ENCODE measurements around the gene UBL4A. TPM values are rescaled to one million over a fixed set of nuclear protein-coding genes. Genes with fewer than 3 reads are reported as not detected.
"Not testable (repeated sequence)": the region's sequence is repeated elsewhere in the genome, so short reads cannot be mapped to it uniquely, and the experiment has no call there.

Gene UBL4A
- total and polyA plus RNA-seq, 5 donors = 43.6 to 62.1 (median 60.0) TPM

DNA sequence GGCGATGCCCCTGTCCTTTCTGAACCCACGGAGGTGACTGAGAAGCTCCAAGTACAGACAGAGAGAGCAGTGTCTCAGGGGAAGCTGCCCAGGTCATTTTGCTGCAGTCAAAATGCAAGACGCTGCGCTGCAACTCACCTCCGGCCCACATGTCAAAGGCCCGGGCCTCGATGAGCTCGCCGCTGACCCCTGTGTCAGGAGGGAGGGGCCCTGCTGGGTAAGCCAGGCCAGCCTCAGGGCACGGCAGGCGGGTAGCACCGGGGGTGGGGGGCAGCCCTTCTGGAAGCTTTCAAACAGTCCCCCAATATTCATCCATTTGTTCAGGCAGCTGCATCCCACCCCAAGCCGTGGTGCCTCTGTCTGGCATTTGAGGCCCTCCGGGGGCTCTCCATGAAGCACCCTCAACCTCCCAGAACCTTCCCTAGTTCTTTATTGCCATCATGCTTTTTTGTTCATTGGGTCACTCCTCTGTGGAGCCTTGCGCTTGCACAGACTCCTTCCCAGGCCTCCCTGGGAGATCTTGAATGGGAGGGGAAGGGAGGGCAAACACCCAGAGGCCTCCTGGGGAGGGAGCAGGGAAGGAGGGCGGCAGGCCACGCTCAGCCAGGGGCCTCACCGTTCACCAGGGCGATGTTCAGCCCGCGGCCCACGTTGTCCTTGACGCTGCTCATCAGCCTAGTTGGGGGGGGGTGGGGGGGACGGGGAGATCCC is 21.4 kb upstream of the UBL4A start:
- intact Hi-C loops (cut with DNase I) = no loop called here
- Histone ChIP-seq H3K4me1 (ENCODE audit: control insufficient read depth, insufficient read depth, low read length) (no peaks in the 10 kb centered on the region), H3K27ac (ENCODE audit: low read length) (no peak overlapping the region), H3K4me3 (ENCODE audit: low read length) (no peak overlapping the region), H3K27me3 (ENCODE audit: control insufficient read depth, insufficient read depth) (no peaks in the 10 kb centered on the region), H3K9me3 (ENCODE audit: control insufficient read depth, low read length) (no peaks in the 10 kb centered on the region)
- ATAC-seq (no peak), DNase-seq (peak in 1 of 3 donors; percentile 37)
- WGBS = 78% methylated on average over 24 of the region's 24 CpGs

DNA sequence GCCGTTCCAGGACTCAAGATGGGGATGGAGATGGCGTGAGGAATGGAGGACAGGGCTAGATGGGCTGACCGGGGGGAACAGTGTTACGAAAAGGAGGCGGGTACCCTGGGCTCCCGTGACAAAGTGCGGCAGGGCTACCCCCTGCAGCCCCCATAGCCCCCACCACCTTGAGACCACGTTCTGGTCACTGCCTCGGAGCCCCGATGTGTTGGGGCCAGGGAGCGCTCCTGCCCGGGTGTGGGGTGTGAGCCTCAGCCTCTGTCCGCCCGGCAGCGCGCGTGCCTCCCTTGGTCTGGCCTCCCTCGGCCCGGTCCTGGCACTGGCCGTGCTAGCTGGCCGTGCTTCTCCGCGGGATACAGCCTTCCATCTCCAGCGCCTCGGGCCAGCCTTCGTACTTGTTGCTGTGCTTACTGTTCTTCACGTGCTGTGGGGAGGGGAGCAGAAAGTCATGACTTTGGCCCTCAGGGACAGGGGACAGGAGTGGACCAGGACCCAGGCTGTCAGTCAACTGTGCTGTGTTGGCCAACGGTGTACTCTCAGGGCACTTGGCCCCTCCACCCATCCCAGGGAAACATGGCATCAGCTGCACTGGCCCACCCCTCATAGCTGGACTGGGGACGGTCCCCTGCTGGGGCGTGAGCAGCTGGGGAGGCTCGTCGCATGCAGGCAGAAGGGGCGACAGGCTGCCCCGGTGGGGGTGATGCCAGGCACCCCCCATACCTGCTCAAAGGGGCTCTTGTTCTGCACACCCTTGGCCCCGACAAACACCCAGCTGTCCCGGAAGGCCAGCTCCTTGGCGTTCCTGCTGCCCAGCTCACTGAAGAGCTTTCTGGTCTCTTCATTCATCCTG is 20.3 kb upstream of the UBL4A start:
- H3K4me3 ChIP-seq (ENCODE audit: low read length) = no peak overlapping the region
- H3K4me1 ChIP-seq (ENCODE audit: control insufficient read depth, insufficient read depth, low read length) = no peaks in the 10 kb centered on the region
- DNase-seq (peak in 2 of 3 donors; percentile 41 to 55), ATAC-seq (peak in 1 of 2 donors; percentile 7)
- intact Hi-C loops (cut with DNase I) = no loop called here
- 92% methylated on average over 37 of the region's 37 CpGs for WGBS
- H3K27me3 ChIP-seq (ENCODE audit: control insufficient read depth, insufficient read depth) = no peaks in the 10 kb centered on the region
- H3K27ac ChIP-seq (ENCODE audit: low read length) = no peak overlapping the region
- no peaks in the 10 kb centered on the region for H3K9me3 ChIP-seq (ENCODE audit: control insufficient read depth, low read length)

DNA sequence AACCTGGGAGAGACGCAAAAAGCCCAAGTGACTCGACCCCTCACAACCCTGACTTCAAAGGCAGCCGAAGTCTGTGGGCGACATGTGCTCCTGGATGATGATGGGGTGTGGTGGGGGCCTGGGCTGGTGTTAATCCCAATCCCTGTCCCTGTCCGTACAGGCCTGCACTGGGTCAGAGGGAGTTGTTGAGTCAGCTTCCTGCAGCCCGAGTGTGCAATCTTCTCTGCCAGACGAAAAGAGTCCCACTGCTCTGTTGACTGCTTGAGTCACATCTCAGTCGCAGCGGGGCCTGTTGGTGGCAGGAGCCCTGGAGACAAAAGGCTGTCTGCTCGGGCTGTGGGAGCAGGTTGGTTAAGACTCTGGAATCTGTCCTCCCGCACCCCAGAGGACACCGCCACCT is 19.3 kb upstream of the UBL4A start:
- intact Hi-C loops (cut with DNase I) = no loop called here
- no peak for ATAC-seq
- no peaks in the 10 kb centered on the region for H3K9me3 ChIP-seq (ENCODE audit: control insufficient read depth, low read length)
- H3K4me3 ChIP-seq (ENCODE audit: low read length) = no peak overlapping the region
- H3K27me3 ChIP-seq (ENCODE audit: control insufficient read depth, insufficient read depth) = no peaks in the 10 kb centered on the region
- DNase-seq = no peak
- no peak overlapping the region for H3K27ac ChIP-seq (ENCODE audit: low read length)
- 62% methylated on average over 12 of the region's 12 CpGs for WGBS
- no peaks in the 10 kb centered on the region for H3K4me1 ChIP-seq (ENCODE audit: control insufficient read depth, insufficient read depth, low read length)

DNA sequence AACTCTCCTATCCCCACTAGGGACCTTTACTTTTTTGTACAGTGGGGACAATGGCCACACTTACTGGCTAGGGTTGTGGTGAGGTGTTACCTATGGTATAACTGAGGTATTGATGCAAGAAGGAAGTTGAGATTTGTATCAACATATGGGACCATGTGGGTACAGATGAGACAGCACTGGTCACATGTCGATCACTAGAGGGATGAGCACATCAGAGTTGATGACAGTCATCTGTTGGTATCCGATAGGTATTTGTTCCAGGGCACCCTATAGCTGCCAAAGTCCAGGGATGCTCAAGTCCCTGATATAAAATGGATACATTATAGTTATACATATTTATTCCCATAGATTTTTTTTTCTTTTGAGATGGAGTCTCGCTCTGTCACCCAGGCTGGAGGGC is 16.6 kb upstream of the UBL4A start:
- 77% methylated on average over 3 of the region's 3 CpGs for WGBS
- H3K4me1 ChIP-seq (ENCODE audit: control insufficient read depth, insufficient read depth, low read length) = no peaks in the 10 kb centered on the region
- no peak overlapping the region for H3K27ac ChIP-seq (ENCODE audit: low read length)
- ATAC-seq (no peak), DNase-seq (no peak)
- no peaks in the 10 kb centered on the region for H3K9me3 ChIP-seq (ENCODE audit: control insufficient read depth, low read length)
- intact Hi-C loops (cut with DNase I) = no loop called here
- no peak overlapping the region for H3K4me3 ChIP-seq (ENCODE audit: low read length)
- no peaks in the 10 kb centered on the region for H3K27me3 ChIP-seq (ENCODE audit: control insufficient read depth, insufficient read depth)

DNA sequence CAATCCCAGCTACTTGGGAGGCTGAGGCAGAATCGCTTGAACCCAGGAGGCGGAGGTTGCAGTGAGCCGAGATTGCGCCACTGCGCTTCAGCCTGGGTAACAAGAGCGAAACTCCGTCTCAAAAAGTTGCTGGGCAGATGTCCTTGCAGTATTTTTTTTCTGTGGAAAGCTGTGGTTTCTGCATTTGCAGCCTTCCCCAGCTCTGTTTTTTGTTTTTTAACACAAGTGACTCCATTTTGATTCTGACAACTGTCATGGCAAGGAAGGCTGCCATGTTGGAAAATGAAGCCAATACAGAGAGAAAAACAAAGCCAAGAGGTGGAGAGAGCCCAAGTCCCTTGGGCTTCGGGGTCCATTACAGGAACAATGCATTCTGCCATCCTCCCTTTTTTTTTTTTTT is 15.7 kb upstream of the UBL4A start:
- no peaks in the 10 kb centered on the region for H3K27me3 ChIP-seq (ENCODE audit: control insufficient read depth, insufficient read depth)
- ATAC-seq (no peak), DNase-seq (no peak)
- no peaks in the 10 kb centered on the region for H3K4me1 ChIP-seq (ENCODE audit: control insufficient read depth, insufficient read depth, low read length)
- intact Hi-C loops (cut with DNase I) = no loop called here
- no peaks in the 10 kb centered on the region for H3K9me3 ChIP-seq (ENCODE audit: control insufficient read depth, low read length)
- WGBS = 84% methylated on average over 8 of the region's 8 CpGs
- no peak overlapping the region for H3K4me3 ChIP-seq (ENCODE audit: low read length)
- H3K27ac ChIP-seq (ENCODE audit: low read length) = no peak overlapping the region

DNA sequence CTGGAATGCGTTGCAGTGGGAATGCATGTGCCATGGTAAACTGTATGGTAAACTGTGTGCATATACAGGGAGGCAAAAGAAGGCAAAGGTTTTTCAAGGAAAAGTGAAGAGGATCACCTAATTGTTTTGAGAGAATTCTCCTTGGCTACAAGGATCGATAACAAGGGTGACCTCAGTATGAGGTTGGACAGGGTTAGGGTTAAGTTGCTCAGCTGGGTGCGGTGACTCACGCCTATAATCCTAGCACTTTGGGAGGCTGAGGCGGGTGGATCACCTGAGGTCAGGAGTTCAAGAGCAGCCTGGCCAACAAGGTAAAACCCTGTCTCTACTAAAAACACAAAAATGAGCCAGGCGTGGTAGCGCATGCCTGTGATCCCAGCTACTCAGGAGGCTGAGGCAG is 15.0 kb upstream of the UBL4A start:
- H3K9me3 ChIP-seq (ENCODE audit: control insufficient read depth, low read length); intact Hi-C loops (cut with DNase I); ATAC-seq; H3K27me3 ChIP-seq (ENCODE audit: control insufficient read depth, insufficient read depth); DNase-seq; H3K4me1 ChIP-seq (ENCODE audit: control insufficient read depth, insufficient read depth, low read length); H3K27ac ChIP-seq (ENCODE audit: low read length); H3K4me3 ChIP-seq (ENCODE audit: low read length): not testable (repeated sequence)
- 91% methylated on average over 7 of the region's 7 CpGs for WGBS

DNA sequence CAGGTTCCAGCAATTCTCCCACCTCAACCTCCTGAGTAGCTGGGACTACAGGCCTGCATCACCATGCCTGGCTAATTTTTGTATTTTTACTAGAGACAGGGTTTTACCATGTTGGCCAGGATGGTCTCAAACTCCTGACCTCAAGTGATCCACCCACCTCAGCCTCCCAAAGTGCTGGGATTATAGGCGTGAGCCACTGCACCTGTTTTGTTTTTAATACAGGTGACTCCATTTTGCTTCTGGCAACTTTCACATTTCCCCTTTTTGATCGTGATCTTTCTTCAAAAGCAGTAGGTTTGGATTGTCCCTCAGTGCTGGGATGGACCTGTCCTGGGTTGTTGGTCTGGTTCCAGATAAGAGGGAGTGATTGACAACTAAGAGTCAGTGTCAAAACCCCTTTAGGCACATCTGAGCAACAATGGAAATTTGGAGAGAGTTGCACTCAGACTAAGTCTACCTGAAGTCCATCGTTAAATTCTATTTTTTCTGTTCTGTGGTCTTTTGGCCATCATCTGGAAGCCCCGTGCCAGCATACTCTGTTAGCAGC is 10.2 kb upstream of the UBL4A start:
- ATAC-seq; H3K27ac ChIP-seq (ENCODE audit: low read length); H3K27me3 ChIP-seq (ENCODE audit: control insufficient read depth, insufficient read depth); H3K9me3 ChIP-seq (ENCODE audit: control insufficient read depth, low read length); DNase-seq; H3K4me1 ChIP-seq (ENCODE audit: control insufficient read depth, insufficient read depth, low read length); intact Hi-C loops (cut with DNase I); H3K4me3 ChIP-seq (ENCODE audit: low read length): not testable (repeated sequence)
- WGBS = 82% methylated on average over 4 of the region's 4 CpGs

DNA sequence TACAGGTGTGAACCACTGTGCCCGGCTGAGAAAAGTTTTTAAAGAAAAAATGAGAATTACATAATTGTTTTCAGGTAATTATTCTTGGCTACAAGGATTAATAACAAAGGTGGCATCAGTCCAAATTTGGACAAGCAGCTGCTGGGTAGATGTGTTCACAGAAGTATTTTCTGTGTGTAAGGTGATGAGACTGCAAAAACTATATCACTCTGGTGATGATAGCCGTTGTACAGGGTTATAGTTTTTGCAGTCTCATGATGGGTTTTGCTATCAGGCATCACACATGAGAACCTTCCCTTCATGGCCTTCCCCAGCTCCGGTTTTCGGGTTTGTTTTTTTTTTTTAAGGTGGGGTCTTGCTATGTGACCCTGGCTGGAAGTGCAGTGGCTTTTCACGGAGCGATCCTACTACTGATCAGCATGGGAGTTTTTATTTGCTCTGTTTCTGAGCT is 9.1 kb upstream of the UBL4A start:
- ATAC-seq = no peak
- DNase-seq = no peak
- Histone ChIP-seq H3K27me3 (ENCODE audit: control insufficient read depth, insufficient read depth) (no peaks in the 10 kb centered on the region), H3K4me1 (ENCODE audit: control insufficient read depth, insufficient read depth, low read length) (no peaks in the 10 kb centered on the region), H3K9me3 (ENCODE audit: control insufficient read depth, low read length) (no peaks in the 10 kb centered on the region), H3K4me3 (ENCODE audit: low read length) (no peak overlapping the region), H3K27ac (ENCODE audit: low read length) (no peak overlapping the region)
- WGBS = 68% methylated on average over 6 of the region's 6 CpGs
- intact Hi-C loops (cut with DNase I) = no loop called here

DNA sequence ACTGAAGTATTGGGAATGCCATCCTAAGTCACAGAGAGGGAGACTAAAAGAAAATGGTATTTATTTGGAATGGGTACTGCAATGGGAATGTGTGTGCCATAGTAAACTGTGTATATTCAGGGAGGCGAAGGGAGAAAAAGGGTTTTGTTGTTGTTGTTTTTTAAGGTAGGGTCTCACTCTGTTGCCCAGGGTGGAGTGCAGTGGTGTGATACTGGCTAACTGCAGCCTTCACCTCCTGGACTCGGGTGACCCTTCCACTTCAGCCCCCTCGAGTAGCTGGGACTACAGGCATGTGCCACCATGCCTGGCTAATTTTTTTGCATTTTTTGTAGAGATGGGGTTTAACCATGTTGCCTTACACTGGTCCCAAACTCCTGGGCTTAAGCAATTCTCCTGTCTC is 8.3 kb upstream of the UBL4A start:
- ATAC-seq = no peak
- no peak for DNase-seq
- intact Hi-C loops (cut with DNase I) = no loop called here
- 88% methylated on average over 3 of the region's 3 CpGs for WGBS
- no peak overlapping the region for H3K4me3 ChIP-seq (ENCODE audit: low read length)
- peaks cover 2% of the 10 kb centered on the region for H3K4me1 ChIP-seq (ENCODE audit: control insufficient read depth, insufficient read depth, low read length)
- no peak overlapping the region for H3K27ac ChIP-seq (ENCODE audit: low read length)
- H3K9me3 ChIP-seq (ENCODE audit: control insufficient read depth, low read length) = no peaks in the 10 kb centered on the region
- H3K27me3 ChIP-seq (ENCODE audit: control insufficient read depth, insufficient read depth) = no peaks in the 10 kb centered on the region

DNA sequence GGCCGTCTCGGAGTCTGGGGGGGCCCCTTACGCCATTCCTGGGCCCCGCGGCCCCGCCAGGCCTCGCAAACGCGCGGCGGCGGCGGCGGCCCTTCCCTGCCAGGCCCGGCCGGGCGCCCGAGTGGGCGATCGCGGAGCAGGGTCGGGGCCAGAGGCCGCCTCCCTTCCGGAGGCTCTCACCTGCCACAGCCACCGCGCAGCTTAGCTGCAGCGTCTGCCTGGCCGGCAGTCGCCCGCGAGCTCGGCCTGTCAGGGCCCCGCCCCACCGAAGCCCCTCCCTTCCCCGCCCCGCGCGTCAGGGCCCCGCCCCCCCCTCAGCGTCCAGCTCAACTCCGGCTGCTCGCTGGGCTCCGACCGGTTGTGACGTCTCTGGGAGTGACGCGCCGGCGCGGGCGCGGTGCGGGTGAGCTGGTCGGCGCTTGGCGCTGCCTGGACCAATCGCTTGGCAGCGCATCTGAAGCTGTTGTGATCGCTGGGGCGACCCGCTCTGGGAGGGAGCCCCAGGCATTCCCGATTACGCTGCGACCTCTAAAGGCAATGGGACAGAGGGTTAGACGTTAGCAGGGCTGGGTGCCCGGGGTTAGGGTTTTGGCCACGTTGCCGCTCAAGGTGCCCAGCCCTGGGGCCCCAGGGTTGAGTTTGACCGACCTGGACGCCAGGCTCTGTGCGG is 4.1 kb upstream of the UBL4A start, which contains the start of gene SLC10A3:
Gene SLC10A3 (minus strand): TSS at position 216 of the 670 bp plus-strand sequence. CDS start 1,689 bp downstream, outside the sequence.
- DNase-seq (peak; percentile 94 to 97 (median 96)), ATAC-seq (peak; percentile 91 to 95)
- Histone ChIP-seq H3K4me1 (ENCODE audit: control insufficient read depth, insufficient read depth, low read length) (peaks cover 6% of the 10 kb centered on the region), H3K27me3 (ENCODE audit: control insufficient read depth, insufficient read depth) (no peaks in the 10 kb centered on the region), H3K9me3 (ENCODE audit: control insufficient read depth, low read length) (no peaks in the 10 kb centered on the region), H3K27ac (ENCODE audit: low read length) (peak within 1 kb of the TSS; percentile 83), H3K4me3 (ENCODE audit: low read length) (peak within 1 kb of the TSS; percentile 81)
- WGBS = 1% methylated on average over 65 of the region's 71 CpGs
- intact Hi-C loops (cut with DNase I) = no loop called here

Data from right cardiac atrium (tissue), 5 donors.